ENCODE data around the gene MAPK8IP3.

MAPK8IP3 gene

GRCh38 chr16:1762879-1763520 is 57.0 kb downstream of the MAPK8IP3 start:
- DNase-seq, result no peak

- DNase-seq, result no peak
Observed at GRCh38 chr16:1763521-1764511, 57.8 kb downstream of the MAPK8IP3 start.

GRCh38 chr16:1764971-1765370 is 59.0 kb downstream of the MAPK8IP3 start:
- DNase-seq, result no peak

- DNase-seq, result no peak
Observed at GRCh38 chr16:1765826-1766225, 59.8 kb downstream of the MAPK8IP3 start.

DNA sequence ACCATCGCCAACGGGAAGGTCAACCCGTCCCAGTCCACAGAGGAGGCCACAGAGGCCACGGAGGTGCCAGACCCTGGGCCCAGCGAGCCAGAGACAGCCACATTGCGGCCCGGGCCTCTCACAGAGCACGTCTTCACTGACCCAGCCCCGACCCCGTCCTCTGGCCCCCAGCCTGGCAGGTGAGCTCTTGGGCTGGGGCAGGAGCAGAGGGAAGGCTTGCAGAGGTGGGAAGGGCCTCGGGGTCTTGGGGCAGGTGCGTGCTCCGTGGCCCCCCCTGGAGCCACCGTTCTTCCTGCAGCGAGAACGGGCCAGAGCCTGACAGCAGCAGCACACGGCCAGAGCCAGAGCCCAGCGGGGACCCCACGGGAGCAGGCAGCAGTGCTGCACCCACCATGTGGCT is 60.2 kb downstream of the MAPK8IP3 start:
- no peak for DNase-seq

- DNase-seq, result no peak
Observed at GRCh38 chr16:1766701-1767100, 60.7 kb downstream of the MAPK8IP3 start.

- no peak for DNase-seq
Observed at GRCh38 chr16:1767116-1767994, 61.4 kb downstream of the MAPK8IP3 start.

DNA sequence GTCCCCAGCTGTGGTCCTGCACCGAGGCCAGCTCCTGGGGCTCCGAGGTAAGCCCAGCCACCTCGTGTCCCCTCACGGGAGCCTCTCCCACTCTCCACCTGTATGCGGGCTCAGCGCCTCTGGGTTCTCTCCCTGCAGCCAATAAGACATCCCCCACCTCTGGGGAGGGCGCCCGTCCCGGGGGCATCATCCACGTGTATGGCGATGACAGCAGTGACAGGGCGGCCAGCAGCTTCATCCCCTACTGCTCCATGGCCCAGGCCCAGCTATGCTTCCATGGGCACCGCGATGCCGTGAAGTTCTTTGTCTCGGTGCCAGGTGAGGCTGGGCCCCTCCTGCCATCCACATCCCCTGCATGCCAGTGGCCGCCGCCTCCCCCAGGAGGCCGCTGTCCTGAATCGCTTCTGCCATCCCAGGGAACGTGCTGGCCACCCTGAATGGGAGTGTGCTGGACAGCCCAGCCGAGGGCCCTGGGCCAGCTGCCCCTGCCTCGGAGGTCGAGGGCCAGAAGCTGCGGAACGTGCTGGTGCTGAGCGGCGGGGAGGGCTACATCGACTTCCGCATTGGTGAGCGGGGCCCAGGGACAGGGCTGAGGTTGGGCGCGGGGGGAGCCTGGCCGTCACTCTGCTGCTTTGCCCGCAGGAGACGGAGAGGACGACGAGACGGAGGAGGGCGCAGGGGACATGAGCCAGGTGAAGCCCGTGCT is 62.2 kb downstream of the MAPK8IP3 start:
- no peak for DNase-seq

- no peak for DNase-seq
Observed at GRCh38 chr16:1768767-1769401, 62.9 kb downstream of the MAPK8IP3 start.

DNA sequence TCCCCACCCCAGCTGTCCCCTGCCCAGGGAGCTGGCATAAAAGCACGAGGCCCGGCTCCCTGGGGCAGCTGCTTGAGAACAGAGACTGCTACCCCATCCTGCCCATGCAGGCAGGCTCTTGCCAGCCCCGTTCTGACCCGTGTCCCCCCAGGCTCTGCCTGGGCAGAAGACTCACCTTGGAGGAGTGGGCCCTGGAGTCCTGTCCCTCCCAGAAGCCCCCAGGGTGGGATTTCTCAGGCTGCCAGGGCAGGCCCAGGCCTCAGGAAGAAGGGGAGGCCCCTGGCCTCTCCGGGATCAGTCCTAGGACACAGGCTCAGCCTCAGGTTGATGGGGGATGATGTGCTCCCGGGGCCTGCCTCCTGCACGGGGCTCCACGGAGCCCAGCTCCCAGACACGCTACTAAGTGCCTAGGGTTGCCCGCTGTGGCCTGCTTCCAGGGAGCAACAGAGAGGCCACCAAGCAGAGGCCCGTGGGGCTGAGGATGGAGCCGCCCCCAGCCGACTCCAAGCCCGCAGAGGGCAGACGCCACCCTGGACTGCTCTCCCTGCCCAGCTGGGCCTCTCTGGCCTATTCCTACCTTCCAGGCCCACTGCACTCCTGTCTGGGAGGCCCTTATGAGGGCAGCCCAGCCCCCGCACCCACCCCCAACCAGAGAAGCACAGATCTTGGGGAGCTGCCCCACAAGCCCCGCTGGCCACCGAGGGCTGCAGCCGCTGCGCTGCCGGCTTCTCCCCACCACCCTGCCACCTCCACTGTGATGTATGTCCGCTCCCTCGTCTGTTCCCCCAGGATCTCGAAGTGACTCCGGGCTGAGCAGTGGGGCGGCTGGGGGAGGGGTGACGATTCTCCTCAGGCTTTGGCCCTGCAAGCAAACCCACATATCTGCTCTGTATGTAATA is 63.7 kb downstream of the MAPK8IP3 start:
- DNase-seq, result no peak

DNA sequence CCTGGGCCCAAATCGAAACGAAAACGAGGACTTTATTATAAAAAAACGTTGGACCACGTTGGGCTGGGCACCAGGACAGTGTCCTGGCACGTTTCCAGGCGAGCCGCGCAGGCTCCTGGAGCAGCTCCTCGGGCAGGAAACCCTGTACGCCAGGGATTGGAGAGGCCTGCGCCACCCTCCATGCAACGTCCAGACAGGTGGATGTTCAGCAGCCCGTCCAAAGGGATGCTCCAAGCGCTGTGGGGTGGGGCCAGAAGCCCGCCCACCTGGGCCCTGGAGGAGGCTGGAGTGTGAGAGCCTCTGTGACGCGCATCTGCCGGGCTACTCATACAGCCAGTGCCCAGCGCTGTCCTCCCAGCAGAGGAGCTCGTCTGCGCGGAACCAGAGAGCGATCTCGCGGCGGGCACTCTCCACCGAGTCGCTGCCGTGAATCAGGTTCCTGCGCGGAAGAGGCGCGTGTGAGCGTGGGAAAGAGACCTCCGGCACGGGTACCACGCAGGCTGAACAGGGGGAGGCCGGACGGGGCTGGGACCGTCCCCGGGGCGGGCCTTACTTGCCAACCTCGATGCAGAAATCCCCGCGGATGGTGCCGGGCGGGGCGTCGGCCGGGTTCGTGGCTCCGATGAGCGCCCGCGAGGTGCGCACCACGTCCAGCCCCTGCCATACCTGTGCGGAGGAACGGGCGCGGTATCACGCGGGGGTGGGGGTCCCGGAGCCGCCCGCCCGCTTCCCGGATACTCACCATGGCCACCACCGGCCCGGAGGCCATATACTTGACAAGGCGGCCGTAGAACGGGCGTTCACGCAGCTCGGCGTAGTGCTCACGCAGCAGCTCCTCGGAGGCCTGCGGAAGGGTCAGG is 64.6 kb downstream of the MAPK8IP3 start:
- peak; percentile 27 to 45 for DNase-seq

DNA sequence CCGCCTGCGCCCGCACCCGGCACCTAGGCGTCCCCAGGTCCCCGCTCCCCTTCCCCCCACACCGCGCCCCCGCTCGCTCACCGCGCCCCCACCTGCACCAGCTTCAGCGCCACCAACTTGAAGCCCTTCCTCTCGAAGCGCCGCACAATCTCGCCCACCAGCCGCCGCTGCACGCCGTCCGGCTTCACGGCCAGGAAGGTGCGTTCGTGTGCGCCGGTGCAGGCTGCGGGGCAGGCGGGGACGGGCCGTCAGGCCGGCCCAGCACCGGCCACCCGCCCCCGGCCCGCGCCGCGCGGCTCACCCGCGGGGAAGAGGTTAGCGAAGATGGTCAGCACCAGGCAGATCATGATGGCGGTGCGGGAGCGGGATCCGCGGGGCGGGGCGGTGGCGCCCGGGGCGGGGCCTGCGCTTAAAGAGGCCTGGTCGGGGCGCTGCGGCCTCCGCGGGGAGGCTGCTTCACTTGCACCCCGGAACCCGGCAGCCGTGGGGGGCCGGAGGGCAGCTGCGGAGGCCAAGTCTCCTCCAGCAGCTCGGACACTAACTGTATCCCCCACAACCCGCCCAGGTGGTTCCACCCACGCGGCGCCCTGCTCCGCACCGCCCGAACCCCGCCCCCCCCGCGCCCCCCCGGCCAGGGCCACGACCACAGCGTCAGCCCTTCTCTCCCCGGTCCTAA is 65.3 kb downstream of the MAPK8IP3 start, which contains the start of gene NME3:
NME3 (minus strand) TSS at position 356 of the 676 bp plus-strand sequence; CDS start at position 347, 9 bp downstream.
- peak in 1 of 2 experiments; percentile 41 for DNase-seq

- peak in 1 of 2 experiments; percentile 10 for DNase-seq
Observed at GRCh38 chr16:1771864-1772361, 65.9 kb downstream of the MAPK8IP3 start.

- no peak for DNase-seq
Observed at GRCh38 chr16:1772362-1772907, 66.4 kb downstream of the MAPK8IP3 start, which contains the start of gene EME2. Gene EME2 (plus strand): TSS chr16:1772810. CDS start chr16:1773228, 418 bp downstream.

- DNase-seq, result peak in 1 of 2 experiments; percentile 55
Observed at GRCh38 chr16:1772908-1773702, 67.1 kb downstream of the MAPK8IP3 start, which contains the start of gene MRPS34. Gene MRPS34 (minus strand): TSS chr16:1773134. CDS start chr16:1773119, 15 bp downstream.

DNA sequence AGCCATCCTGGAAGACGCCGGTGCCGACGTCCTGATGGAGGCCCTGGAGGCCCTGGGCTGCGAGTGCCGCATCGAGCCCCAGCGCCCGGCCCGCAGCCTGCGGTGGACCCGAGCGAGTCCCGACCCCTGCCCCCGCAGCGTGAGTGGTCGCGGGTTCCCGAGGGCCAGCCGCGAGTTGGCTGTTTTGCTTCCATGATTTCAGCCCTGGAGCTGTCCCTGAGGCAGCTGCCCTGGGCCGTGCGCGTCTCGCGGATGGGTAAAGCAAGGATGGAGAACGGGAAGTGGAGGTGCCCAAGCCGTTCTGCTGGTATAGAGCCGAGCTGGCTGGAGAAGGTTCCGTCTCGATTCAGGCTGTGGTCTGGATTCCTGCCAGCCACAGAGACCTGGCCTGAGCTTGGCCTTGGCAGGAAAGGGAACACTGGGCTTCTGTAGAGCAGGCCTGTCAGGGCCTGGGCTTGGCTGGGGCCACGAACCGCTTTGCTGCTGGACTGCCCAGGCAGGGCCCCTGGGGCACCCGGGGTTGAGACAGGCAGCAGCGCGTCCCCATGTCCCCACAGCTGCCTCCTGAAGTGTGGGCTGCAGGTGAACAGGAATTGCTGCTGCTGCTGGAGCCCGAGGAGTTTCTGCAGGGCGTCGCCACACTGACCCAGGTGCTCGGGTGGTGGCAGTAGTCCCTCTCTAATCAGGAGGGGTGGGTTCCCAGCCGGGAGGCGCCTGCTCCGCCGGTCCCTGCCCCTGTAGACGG is 67.9 kb downstream of the MAPK8IP3 start:
- peak in 1 of 2 experiments; percentile 18 for DNase-seq

- no peak for DNase-seq
Observed at GRCh38 chr16:1774448-1774780, 68.4 kb downstream of the MAPK8IP3 start.
